Mononuclear cell (primary cell): ENCODE results near the gene SPEF2. TPM values are rescaled to one million over a fixed set of nuclear protein-coding genes. Genes with fewer than 3 reads are reported as not detected.
"Not testable (repeated sequence)": the region's sequence is repeated elsewhere in the genome, so short reads cannot be mapped to it uniquely, and the experiment has no call there.

Experiments
- H3K27me3 ChIP-seq: 2 replicates; pipeline ENCODE4 v1.6.0; 2011; ENCODE audit warnings: low read length, control low read depth; ENCODE audit not compliant: insufficient read depth
- H3K4me1 ChIP-seq: 2 replicates; pipeline ENCODE4 v1.5.1; 2011; ENCODE audit warnings: mild to moderate bottlenecking, low read length, control low read depth; ENCODE audit not compliant: insufficient read depth
- H3K4me3 ChIP-seq: 2 replicates; pipeline ENCODE4 v1.5.1; 2011; ENCODE audit warnings: mild to moderate bottlenecking, low read length, moderate library complexity
- H3K9me3 ChIP-seq: 2 replicates; pipeline ENCODE4 v1.5.1; 2011; ENCODE audit warnings: low read depth, mild to moderate bottlenecking, control low read depth, low read length
- total RNA-seq: library from RNA; depleted of rRNA; stranded (reverse); fragments of >200 nt; gene quantifications from one replicate; pipeline ENCODE4 v1.2.3, GENCODE V29; 2012

SPEF2 gene
- total RNA-seq, 1 donor = 2.9 TPM

- no peak overlapping the region for H3K4me3 ChIP-seq
- no peaks in the 10 kb centered on the region for H3K27me3 ChIP-seq
- no peaks in the 10 kb centered on the region for H3K9me3 ChIP-seq
- H3K4me1 ChIP-seq = no peaks in the 10 kb centered on the region
Observed at GRCh38 chr5:35640623-35641022, 23.0 kb downstream of the SPEF2 start.

GRCh38 chr5:35644543-35644942, 26.9 kb downstream of the SPEF2 start:
- H3K4me1 ChIP-seq = no peaks in the 10 kb centered on the region
- H3K27me3 ChIP-seq = no peaks in the 10 kb centered on the region
- no peaks in the 10 kb centered on the region for H3K9me3 ChIP-seq
- no peak overlapping the region for H3K4me3 ChIP-seq

GRCh38 chr5:35647128-35647527, 29.5 kb downstream of the SPEF2 start:
- Histone ChIP-seq H3K9me3 (no peaks in the 10 kb centered on the region), H3K27me3 (no peaks in the 10 kb centered on the region), H3K4me1 (no peaks in the 10 kb centered on the region), H3K4me3 (no peak overlapping the region)

- Histone ChIP-seq H3K9me3 (no peaks in the 10 kb centered on the region), H3K4me3 (no peak overlapping the region), H3K27me3 (no peaks in the 10 kb centered on the region), H3K4me1 (no peaks in the 10 kb centered on the region)
Observed at GRCh38 chr5:35647712-35648111, 30.0 kb downstream of the SPEF2 start.

GRCh38 chr5:35651002-35651756, 33.5 kb downstream of the SPEF2 start:
- Histone ChIP-seq H3K9me3 (no peaks in the 10 kb centered on the region), H3K4me1 (no peaks in the 10 kb centered on the region), H3K4me3 (no peak overlapping the region), H3K27me3 (no peaks in the 10 kb centered on the region)

GRCh38 chr5:35656721-35657120, 39.1 kb downstream of the SPEF2 start:
- no peaks in the 10 kb centered on the region for H3K27me3 ChIP-seq
- no peak overlapping the region for H3K4me3 ChIP-seq
- H3K9me3 ChIP-seq = no peaks in the 10 kb centered on the region
- no peaks in the 10 kb centered on the region for H3K4me1 ChIP-seq

- Histone ChIP-seq H3K9me3 (no peaks in the 10 kb centered on the region), H3K4me3 (no peak overlapping the region), H3K4me1 (no peaks in the 10 kb centered on the region), H3K27me3 (no peaks in the 10 kb centered on the region)
Observed at GRCh38 chr5:35657877-35658276, 40.2 kb downstream of the SPEF2 start.

GRCh38 chr5:35659556-35659955, 41.9 kb downstream of the SPEF2 start:
- Histone ChIP-seq H3K27me3 (no peaks in the 10 kb centered on the region), H3K9me3 (no peaks in the 10 kb centered on the region), H3K4me1 (peaks cover 4% of the 10 kb centered on the region), H3K4me3 (no peak overlapping the region)

GRCh38 chr5:35660451-35660850, 42.8 kb downstream of the SPEF2 start:
- Histone ChIP-seq H3K9me3 (no peaks in the 10 kb centered on the region), H3K4me1 (peaks cover 11% of the 10 kb centered on the region), H3K4me3 (no peak overlapping the region), H3K27me3 (no peaks in the 10 kb centered on the region)

GRCh38 chr5:35664584-35664983, 46.9 kb downstream of the SPEF2 start:
- Histone ChIP-seq H3K9me3 (no peaks in the 10 kb centered on the region), H3K4me3 (no peak overlapping the region), H3K27me3 (no peaks in the 10 kb centered on the region)

GRCh38 chr5:35665096-35665495, 47.4 kb downstream of the SPEF2 start:
- Histone ChIP-seq H3K4me1 (peaks cover 11% of the 10 kb centered on the region), H3K4me3 (no peak overlapping the region), H3K9me3 (no peaks in the 10 kb centered on the region), H3K27me3 (no peaks in the 10 kb centered on the region)

More at GRCh38 chr5:35664584-35664983, 46.9 kb downstream of the SPEF2 start:
- H3K4me1 ChIP-seq = peaks cover 11% of the 10 kb centered on the region

- H3K27me3 ChIP-seq = no peaks in the 10 kb centered on the region
- no peaks in the 10 kb centered on the region for H3K9me3 ChIP-seq
- no peak overlapping the region for H3K4me3 ChIP-seq
- H3K4me1 ChIP-seq = peaks cover 16% of the 10 kb centered on the region
Observed at GRCh38 chr5:35668319-35668718, 50.7 kb downstream of the SPEF2 start.

GRCh38 chr5:35668794-35669193, 51.1 kb downstream of the SPEF2 start:
- Histone ChIP-seq H3K4me3 (no peak overlapping the region), H3K4me1 (peaks cover 16% of the 10 kb centered on the region)

GRCh38 chr5:35671541-35672295, 54.1 kb downstream of the SPEF2 start:
- H3K4me1 ChIP-seq = peaks cover 5% of the 10 kb centered on the region
- H3K9me3 ChIP-seq = no peaks in the 10 kb centered on the region
- H3K4me3 ChIP-seq = no peak overlapping the region
- no peaks in the 10 kb centered on the region for H3K27me3 ChIP-seq

More at GRCh38 chr5:35668794-35669193, 51.1 kb downstream of the SPEF2 start:
- H3K27me3 ChIP-seq = no peaks in the 10 kb centered on the region
- no peaks in the 10 kb centered on the region for H3K9me3 ChIP-seq

- H3K4me3 ChIP-seq, H3K9me3 ChIP-seq, H3K27me3 ChIP-seq, H3K4me1 ChIP-seq: not testable (repeated sequence)
Observed at GRCh38 chr5:35672296-35672655, 54.6 kb downstream of the SPEF2 start.

- Histone ChIP-seq H3K9me3 (no peaks in the 10 kb centered on the region), H3K4me3 (no peak overlapping the region), H3K4me1 (peaks cover 5% of the 10 kb centered on the region), H3K27me3 (no peaks in the 10 kb centered on the region)
Observed at GRCh38 chr5:35672995-35673394, 55.3 kb downstream of the SPEF2 start.
